ENCODE measurements around the gene NAALADL2. TPM values are rescaled to one million over a fixed set of nuclear protein-coding genes. Genes with fewer than 3 reads are reported as not detected.
A peak's percentile ranks its signal among the peaks of the same experiment; 100 is the strongest.

The NAALADL2 gene
- total RNA-seq, 1 experiment from 2014 or later: 0.63 TPM

DNA sequence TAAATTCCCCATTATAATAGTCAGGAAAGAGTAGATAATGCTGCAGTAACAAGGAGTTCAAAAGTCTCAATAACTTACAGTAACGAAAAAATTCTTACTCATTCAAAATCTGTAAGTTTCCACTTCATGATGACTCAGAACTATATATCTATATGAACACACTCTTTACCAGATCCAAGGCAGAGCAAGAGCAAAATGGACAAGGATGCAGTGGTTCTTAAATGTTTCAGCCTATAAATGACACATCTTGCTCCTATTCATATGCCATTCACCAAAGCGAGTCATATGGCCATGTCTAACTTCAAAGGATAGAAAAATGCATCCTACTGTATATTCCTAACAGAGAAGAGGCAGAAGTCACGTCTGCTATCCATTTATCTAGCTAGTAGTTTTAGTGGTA lies 787.7 kb downstream of the NAALADL2 start:
- peak; percentile 48 for DNase-seq (ENCODE audit: low read depth)

- no peak for DNase-seq (ENCODE audit: low read depth)
Observed at GRCh38 chr3:175648899-175649298, 789.8 kb downstream of the NAALADL2 start.

DNA sequence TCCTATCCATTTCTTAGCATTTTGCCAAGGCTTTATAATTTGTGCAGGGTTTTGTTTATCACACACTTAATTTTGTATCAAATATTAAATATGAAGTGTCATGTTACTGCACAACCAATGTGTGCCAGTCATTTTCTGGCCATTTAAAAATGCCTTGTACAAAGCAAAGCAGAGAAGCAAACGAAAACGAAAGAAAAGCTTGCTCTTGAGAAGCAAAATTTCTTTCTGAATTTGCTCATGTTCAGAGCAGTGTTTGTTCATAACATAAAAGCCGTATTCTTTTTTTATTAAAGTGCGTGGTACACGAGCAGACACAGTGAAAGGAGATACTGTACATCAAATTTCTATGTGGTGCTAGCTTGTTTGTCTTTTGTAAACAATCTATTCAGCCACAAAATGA lies 792.6 kb downstream of the NAALADL2 start:
- DNase-seq (ENCODE audit: low read depth): no peak

GRCh38 chr3:175655351-175655750 lies 796.2 kb downstream of the NAALADL2 start:
- DNase-seq (ENCODE audit: low read depth): no peak

DNA sequence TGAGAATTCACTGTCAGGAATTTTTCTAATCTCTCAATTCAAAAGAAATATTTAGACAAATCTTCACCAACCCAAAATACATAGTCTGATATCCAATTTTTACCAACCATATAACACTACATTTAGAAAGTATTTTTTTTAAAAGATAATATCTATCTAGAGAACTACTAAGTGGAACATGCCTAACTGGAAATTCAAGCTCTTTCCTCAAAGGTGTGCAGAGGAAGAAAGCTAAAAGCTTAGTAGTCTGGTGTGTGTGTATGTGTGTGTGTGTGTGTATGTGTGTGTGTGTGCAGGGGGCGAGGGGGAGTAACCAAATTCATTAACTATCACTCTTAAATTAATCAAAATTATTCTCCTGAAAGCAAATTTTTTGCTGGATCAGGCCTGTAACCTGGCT lies 797.3 kb downstream of the NAALADL2 start:
- no peak for DNase-seq (ENCODE audit: low read depth)

DNA sequence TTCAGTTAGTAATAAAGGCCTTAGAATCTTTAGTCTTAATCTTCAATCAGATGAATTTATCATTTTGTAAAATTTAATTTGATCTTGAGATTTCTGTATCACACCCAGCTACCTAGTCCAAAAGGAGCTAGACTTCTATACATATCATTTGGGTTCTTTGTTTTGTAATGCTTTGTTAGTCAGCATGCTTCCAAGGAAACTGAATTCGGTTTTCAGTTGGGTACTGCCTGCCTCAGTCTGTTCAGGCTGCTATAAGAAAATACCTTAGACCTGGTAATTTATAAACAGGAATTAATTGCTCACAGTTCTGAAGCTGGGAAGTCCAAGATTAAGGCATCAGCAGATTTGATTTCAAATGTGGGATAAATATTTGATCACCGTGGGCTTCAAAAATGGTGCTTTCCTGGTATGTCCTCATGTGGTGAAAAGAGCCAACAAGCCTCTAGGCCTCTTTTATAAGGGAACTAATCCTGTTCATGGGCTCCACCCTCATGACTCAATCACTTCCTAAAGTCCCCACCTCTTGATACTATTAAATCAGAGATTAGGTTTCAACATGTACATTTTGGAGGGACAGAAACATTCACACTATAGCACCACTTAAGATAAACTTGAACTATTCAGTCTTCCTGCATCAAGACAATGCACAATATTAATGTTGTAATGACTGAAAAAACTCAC lies 800.7 kb downstream of the NAALADL2 start:
- peak; percentile 54 for DNase-seq (ENCODE audit: low read depth)

DNA sequence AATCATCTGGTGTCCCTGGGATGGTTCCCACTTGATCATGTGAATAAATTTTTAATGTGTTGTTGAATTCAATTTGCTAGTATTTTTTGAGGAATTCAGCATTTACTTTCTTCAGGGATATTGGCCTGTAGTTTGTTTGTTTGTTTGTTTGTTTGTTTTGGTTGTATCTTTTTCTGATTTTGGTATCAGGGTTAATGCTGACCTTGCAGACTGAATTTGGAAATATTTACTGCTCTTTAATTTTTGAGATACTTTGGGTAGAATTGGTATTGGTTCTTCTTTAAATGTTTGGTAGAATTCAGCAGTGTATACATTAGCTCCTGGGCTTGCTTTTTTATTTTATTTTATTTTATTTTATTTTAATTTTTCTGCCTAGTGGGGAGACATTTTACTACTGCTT lies 803.7 kb downstream of the NAALADL2 start:
- DNase-seq (ENCODE audit: low read depth): no peak

GRCh38 chr3:175664911-175665310 lies 805.8 kb downstream of the NAALADL2 start:
- no peak for DNase-seq (ENCODE audit: low read depth)

- no peak for DNase-seq (ENCODE audit: low read depth)
Observed at GRCh38 chr3:175668300-175668699, 809.2 kb downstream of the NAALADL2 start.

DNA sequence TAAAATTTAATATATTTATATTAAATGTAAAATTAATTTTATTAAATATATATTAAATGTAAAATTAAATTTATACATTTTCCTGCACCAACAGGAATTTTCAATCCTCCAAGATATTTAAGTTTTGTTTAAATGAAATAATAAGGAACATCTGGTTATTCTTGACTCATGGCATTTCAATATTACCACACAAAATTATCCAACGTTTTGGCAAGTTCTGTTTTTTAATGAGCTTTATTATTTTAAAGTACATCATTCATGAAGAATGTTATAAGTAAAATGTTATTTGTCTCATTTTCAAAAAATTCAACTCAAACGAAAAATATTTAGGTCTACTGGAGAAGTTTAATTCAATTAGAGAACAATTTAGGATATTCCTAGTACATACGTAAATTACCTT lies 811.4 kb downstream of the NAALADL2 start:
- no peak for DNase-seq (ENCODE audit: low read depth)

- peak; percentile 54 for DNase-seq (ENCODE audit: low read depth)
Observed at GRCh38 chr3:175672119-175672689, 813.1 kb downstream of the NAALADL2 start.

DNA sequence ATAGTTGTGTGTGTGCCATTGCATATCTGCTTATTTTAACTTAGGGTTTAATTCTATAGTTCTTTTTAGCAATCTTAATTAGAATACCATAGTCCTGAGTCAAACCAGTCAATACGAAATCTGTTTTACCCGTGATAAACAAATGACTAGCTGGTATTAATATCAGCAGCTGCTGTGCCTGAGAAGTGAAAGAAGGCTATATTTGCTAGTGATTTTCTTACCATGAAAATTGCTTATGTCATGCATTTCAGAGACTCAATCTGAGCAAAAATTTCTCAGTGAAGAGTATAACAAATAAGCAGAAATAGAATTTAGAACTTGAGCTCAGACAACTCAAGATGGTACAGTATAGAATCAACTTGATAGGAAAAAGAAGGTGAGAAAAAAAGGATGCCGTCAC lies 820.4 kb downstream of the NAALADL2 start:
- DNase-seq (ENCODE audit: low read depth): no peak

- no peak for DNase-seq (ENCODE audit: low read depth)
Observed at GRCh38 chr3:175692256-175692655, 833.1 kb downstream of the NAALADL2 start.

- no peak for DNase-seq (ENCODE audit: low read depth)
Observed at GRCh38 chr3:175695251-175695650, 836.1 kb downstream of the NAALADL2 start.

DNA sequence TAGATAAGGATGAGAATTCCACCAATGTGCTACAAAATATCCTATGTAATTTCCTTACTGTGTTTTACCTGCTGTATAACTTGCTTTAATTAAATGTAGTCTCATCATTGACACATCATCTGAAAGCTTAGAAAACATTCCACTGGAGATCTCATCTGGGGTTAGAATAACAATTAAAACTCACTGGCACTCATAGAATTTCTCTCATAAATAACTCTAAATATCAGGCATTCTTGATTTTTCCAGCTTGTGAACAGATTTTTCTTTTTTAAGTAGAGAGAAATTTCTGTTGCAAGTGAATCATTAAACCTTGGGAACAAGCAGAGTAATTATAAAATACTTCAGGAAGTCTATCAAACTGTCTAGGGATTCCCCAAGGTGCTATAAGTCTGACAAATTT lies 843.8 kb downstream of the NAALADL2 start:
- no peak for DNase-seq (ENCODE audit: low read depth)

- peak; percentile 15 for DNase-seq (ENCODE audit: low read depth)
Observed at GRCh38 chr3:175704366-175705055, 845.4 kb downstream of the NAALADL2 start.

DNA sequence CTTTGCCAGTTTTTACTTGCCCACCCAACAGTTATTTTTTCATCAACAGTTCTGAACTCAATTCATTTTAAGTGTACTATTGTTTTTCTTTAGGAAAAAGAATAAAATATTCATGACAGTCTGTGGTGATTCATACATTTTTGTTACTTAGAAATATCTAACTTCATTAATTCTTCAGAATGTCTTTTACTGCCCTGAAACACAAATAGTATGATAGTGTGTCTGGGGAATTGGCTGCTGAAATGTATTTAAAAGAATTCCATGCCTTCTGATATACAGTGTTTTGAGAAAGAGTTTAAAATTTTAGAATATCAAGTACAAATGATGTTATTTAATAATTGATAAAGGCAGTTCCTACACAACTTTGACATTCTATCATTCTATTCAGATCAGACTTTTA lies 854.1 kb downstream of the NAALADL2 start:
- DNase-seq (ENCODE audit: low read depth): no peak

- peak; percentile 34 for DNase-seq (ENCODE audit: low read depth)
Observed at GRCh38 chr3:175716446-175716845, 857.3 kb downstream of the NAALADL2 start.

DNA sequence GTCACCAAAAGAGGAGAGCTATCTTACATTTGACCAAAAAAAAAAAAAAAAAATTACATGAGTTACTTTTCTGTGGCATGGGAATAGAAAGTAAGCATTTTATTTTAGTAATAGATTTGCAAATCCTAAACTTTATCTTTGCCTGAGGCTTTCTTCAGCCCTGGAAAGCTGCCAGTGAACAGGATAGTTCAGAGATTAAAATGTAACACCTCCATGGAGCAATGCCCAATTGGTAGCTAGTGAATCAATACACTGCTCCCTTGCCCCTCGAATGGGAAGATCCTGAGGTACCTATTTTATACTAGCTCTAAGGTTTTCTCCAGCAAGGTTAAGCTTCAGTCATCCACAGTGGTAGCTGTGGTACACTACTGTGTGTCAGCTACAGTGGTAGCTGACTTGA lies 867.1 kb downstream of the NAALADL2 start:
- DNase-seq (ENCODE audit: low read depth): no peak

DNA sequence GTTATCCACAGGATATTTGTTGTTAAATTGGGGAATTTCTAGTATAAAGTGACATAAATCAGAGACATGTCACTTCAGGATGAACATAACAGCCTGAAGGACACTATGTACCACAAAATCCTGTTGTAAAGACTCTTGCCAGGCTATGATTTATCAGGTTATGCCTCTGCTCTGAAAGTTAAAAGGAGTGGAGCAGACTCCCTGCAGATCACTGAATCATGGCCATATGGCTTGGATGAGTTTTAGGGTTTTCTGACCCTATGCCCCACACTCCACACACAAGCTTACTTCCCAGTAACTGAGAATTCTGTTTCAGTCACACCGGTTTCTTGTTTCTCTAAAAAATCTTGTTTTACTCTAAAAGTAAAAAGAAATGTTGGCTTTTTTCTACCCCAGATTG lies 869.4 kb downstream of the NAALADL2 start:
- DNase-seq (ENCODE audit: low read depth): no peak

GRCh38 chr3:175729466-175729865 lies 870.3 kb downstream of the NAALADL2 start:
- peak; percentile 46 for DNase-seq (ENCODE audit: low read depth)

- DNase-seq (ENCODE audit: low read depth): no peak
Observed at GRCh38 chr3:175731543-175731942, 872.4 kb downstream of the NAALADL2 start.

GRCh38 chr3:175732017-175732416 lies 872.9 kb downstream of the NAALADL2 start:
- no peak for DNase-seq (ENCODE audit: low read depth)

All from HT1080 (cell line).